RPMI7951 (cell line): ENCODE measurements around the gene NFE2. TPM values are rescaled to one million over a fixed set of nuclear protein-coding genes. Genes with fewer than 3 reads are reported as not detected.

Source experiments
- DNase-seq: peaks from one replicate; pipeline ENCODE4 v3.0.0-alpha.2; 2012; ENCODE audit warnings: low read depth
- total RNA-seq: library from RNA; depleted of rRNA; stranded (reverse); fragments of >200 nt; shearing (Covaris generic); gene quantifications from 2 replicates; pipeline ENCODE4 v1.2.3, GENCODE V29; 2014; rRNA removed

The NFE2 gene
- total RNA-seq, 1 experiment from 2014 or later: 0.48 TPM

GRCh38 chr12:54251667-54252284 is 49.0 kb downstream of the NFE2 start:
- peak; percentile 41 for DNase-seq

DNA sequence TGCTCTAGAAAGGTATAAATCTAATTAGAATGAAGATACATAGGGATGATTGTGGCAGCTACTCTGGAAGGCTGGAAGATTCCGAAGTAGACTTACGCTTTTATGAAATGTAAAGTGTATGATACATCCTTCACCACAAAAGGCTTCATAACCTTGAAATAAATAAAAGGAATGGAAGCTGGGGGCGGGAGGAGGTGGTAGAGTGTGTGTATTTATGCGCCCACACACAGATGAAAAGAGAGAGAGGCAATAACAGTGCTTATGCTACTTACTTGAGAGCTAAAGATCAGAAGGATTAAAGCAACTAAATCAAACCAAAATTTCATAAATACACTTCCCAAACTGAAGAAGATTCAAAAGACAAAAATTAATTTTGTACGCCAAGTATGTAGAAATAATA is 51.3 kb downstream of the NFE2 start:
- no peak for DNase-seq

DNA sequence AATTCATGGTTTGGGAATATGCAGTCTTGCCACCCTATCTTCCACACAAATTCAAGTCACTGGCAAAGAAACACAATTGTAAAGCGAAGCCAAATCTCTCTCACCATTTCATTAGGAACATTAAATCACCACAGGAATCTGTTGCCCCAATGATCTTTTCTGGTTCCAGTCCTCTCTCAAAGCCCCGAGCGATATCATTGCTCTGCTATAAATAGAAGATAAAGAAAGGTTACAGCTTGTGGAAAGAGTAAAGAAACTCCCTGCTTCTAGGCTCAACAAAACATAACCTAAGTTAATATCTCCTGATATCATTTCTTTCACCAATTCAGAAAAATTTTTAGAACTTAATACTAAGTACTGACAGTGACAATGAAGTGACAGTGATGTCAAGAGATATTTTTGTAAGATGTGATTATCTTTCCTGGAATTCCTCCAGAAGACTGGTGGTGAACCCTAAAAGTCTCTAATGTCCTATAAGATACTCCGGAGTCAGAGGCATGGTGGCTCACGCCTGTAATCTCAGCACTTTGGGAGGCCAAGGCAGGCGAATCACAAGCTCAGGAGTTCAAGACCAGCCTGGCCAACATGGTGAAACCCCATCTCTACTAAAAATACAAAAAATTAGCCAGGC is 54.7 kb downstream of the NFE2 start:
- DNase-seq: no peak

Other genes starting within 250 kb of the NFE2 start
- gene HOXC4, start 247.2 kb downstream of the NFE2 start, total RNA-seq: 2.5 and 4.7 TPM in 2 replicates
- gene SMUG1, start 112.0 kb downstream of the NFE2 start, total RNA-seq: 44.7 and 68.8 TPM in 2 replicates
- gene CBX5, start 20.9 kb downstream of the NFE2 start, total RNA-seq: 29.4 and 30.4 TPM in 2 replicates
- 257 and 266 TPM in 2 replicates for gene HNRNPA1, start 20.3 kb downstream of the NFE2 start, total RNA-seq
- gene COPZ1, start 24.1 kb upstream of the NFE2 start, total RNA-seq: 171 and 177 TPM in 2 replicates
- 0.12 TPM in 1 of 2 replicates, not detected in the other for gene GPR84, start 63.5 kb upstream of the NFE2 start, total RNA-seq
- 0.24 and 1.3 TPM in 2 replicates for gene ZNF385A, start 83.7 kb upstream of the NFE2 start, total RNA-seq
- gene ITGA5, start 118.3 kb upstream of the NFE2 start, total RNA-seq: 154 and 167 TPM in 2 replicates
- not detected in 2 replicates for gene GTSF1, start 172.6 kb upstream of the NFE2 start, total RNA-seq
- gene NCKAP1L, start 196.7 kb upstream of the NFE2 start, total RNA-seq: not detected in 2 replicates
- not detected in 2 replicates for gene PDE1B, start 248.6 kb upstream of the NFE2 start, total RNA-seq